NOMO-1 treated with dmso at 0.1 percent for 144 hours (cell line): ENCODE data around the gene ERC1.
"Not testable (repeated sequence)": the region's sequence is repeated elsewhere in the genome, so short reads cannot be mapped to it uniquely, and the experiment has no call there.

Experiments used
- DNase-seq: peaks from one replicate; lab custom pipeline; 2025; ENCODE audit not compliant: unreplicated experiment; lab: John Stamatoyannopoulos, UW

Gene ERC1

DNA sequence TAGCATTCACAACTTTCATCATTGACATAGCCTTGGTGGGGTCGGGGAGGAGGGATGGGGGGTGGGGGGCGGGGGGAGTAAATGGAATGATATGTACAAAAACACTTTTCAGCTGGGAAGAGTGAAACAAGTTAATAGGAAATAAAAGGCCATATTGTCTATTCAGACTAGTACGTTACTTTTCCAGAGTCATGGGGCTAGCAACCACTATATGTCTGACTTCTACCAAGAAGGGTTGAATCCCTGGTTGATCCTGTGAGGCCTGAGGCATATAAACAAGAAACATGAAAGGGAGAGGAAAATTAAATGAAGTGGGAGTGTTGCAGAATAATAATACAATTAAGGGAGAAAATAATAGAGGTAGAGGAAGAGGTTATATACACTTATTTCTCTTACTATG, 225.5 kb downstream of the ERC1 start:
- no peak for DNase-seq

DNA sequence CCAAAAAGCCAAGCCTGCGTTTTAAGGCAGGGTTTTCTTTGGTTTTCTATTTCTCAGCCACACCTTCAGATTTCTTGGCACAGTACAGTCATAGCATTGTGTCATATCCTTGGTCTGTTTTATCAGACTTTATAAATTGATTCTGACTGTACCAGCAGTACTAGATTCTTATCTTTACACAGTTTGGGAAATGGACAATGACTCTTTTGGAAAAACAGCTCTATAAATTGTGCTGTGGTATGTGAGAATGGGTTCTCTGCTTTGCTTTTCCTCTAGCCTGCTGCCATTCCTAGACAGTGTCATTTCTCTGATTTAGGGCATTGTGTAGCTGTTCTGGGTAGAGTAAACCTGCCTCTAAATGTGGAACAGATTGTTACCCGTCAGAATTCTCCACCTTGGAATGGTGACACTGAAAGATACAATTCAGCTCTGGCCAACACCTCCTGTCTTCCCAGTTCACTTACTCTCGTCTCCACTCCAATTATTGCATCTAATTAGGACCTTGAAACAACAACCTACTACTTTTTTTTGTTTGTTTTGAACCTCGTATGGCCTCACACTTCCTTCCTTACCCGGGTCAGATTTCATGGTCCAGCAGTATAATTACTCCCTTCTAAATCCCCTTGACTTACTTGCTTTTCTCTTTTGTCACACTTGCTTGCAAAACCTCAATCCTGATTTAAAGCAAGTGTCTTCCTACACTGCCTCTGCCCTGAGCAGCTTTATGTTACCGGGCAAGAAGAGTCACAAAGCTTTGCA, 226.3 kb downstream of the ERC1 start:
- DNase-seq, result no peak

GRCh38 chr12:1218369-1218768, 227.3 kb downstream of the ERC1 start:
- DNase-seq, result no peak

DNA sequence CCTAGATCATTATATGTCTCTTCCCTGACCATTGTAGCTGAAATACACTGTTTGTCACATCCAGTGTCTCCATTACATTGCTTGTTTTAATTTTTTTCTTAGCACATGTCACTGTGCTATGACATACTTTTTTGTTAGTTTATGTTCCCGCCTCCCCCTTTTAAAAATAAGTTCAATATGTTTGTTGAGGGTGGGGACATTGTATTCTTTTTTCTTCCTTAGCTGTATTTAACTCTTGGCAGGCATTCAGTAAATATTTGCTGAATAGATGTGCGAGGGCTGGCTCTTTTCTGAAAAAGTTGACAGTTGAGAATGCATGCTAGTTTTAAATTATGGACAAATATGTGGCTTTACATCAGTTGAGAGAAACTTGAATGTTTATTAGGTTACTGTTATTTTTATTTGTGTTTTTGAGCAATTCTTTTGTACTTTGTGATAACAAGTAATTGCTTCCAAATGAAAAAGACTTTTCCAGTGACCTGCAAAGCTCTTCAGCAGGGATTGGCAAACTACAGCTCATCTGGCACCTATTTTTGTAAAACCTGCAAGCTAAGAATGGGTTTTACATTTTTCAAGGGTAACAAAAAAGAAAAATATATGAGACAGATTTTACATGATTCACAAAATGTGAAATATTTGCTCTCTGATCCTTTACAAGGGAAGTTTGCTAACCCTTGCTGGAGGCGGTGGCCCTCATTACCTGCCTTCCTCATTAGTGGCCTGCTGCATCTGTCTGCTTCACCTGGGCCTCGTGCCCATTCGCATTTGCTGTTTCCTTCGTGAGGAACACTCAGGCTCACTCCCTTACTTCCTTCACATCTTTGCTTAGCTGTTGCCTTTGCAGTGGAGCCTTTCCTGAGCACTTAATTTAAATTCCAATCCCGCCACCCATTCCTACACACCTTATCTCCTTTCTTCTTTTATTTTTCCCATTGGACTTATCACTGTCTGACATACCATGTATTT, 229.4 kb downstream of the ERC1 start:
- DNase-seq, result no peak

DNA sequence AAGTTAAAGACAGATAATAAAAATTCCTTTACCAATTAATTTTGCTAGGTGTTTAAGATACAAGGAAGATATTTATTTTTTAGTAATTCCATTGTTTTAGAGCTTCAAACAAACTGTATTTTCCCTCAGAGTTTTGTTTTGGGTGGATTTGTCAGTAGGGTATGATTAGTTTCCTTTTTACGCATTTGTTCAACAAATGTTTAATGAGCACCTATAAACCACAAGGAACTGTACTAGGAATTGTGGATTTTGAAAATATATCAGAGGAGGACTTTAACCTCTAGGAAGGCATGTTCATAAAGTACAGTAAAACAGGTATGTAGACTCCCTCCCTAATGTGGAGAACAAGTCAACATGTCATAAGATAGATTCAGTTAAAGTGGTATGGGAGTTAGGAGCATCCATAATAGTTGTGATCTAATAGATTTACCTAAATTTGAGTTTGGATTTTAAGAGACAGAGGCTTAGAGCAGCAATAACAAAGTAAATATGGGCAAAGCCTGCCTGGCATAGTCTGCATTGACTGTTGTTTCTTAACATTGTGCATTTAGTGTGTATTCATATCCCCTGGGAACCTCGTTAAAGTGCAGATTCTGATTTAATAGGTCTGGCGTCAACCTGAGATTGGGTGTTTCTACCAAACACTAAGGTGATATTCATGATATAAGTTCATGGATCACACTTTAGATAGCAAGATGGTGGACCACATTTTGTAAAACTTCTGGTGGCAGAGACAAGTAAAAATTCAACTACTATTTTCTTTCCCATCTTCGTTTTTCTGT, 232.0 kb downstream of the ERC1 start:
- no peak for DNase-seq

DNA sequence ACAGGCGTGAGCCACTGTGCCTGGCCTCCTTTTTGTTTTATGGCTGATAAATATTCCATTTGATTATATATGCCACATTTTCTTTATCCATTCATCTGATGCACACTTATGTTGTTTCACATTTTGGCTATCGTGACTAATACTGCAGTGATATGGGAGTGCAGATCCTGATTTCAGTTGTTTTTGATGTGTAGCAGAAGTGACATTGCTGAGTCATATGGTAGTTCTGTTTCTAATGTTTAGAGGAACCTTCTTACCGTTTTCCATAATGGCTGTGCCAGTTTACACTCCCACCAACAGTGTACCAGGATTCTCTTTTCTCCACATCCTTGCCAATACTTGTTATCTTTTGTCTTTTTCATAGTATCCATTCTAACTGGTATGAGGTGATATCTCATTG, 235.9 kb downstream of the ERC1 start:
- DNase-seq, result no peak

DNA sequence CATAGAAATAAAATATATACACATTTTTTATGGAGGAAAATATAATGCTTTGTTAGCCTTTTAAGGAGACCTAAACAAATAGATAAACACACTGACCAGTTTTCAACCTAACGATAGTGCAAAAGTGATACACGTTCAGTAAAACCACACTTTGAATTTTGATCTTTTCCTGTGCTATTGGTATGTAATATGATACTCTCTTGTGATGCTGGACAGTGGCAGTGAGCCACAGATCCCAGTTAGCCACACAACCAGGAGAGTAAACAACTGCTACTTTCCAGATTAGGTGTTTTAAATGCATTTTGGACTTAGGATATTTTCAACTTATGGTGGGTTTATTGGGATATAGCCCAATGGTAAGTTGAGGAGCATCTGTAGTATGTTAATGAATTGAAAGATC, 243.1 kb downstream of the ERC1 start:
- DNase-seq, result no peak

DNA sequence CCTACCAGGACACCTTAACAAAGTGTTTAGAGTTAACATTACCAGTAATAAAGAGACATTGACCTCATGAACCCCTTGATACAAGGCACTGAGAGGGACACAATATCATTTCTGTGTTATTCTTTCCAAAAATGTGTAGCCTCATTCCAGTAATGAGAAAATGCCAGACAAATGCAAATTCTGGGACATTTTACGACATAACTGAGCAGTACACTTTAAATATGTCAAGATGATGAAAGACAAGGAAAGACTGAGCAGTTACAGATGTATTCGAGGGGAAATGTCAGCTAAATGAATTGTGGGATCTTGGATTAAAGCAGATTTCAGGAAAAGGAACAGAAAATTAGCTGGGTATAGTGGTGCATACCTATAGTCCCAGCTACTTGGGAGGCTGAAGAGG, 255.6 kb downstream of the ERC1 start:
- DNase-seq, result no peak

- no peak for DNase-seq
These were observed 259.6 kb downstream of the ERC1 start for GRCh38 chr12:1250641-1251040.

- DNase-seq, result no peak
These were observed 261.7 kb downstream of the ERC1 start for GRCh38 chr12:1252758-1253157.

DNA sequence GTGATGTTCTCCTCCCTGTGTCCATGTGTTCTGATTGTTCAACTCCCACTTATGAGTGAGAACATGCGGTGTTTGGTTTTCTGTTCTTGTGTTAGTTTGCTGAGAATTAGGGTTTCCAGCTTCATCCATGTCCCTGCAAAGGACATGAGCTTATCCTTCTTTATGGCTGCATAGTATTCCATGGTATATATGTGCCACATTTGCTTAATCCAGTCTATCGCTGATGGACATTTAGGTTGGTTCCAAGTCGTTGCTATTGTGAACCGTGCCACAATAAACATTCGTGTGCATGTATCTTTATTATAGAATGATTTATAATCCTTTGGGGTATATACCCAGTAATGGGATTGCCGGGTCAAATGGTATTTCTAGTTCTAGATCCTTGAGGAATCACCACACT, 264.1 kb downstream of the ERC1 start:
- DNase-seq, result not testable (repeated sequence)

- not testable (repeated sequence) for DNase-seq
These were observed 264.8 kb downstream of the ERC1 start for GRCh38 chr12:1255854-1256253.

- no peak for DNase-seq
These were observed 265.3 kb downstream of the ERC1 start for GRCh38 chr12:1256285-1256684.

- no peak for DNase-seq
These were observed 266.0 kb downstream of the ERC1 start for GRCh38 chr12:1256991-1257390.

- DNase-seq, result no peak
These were observed 271.0 kb downstream of the ERC1 start for GRCh38 chr12:1262011-1262410.

DNA sequence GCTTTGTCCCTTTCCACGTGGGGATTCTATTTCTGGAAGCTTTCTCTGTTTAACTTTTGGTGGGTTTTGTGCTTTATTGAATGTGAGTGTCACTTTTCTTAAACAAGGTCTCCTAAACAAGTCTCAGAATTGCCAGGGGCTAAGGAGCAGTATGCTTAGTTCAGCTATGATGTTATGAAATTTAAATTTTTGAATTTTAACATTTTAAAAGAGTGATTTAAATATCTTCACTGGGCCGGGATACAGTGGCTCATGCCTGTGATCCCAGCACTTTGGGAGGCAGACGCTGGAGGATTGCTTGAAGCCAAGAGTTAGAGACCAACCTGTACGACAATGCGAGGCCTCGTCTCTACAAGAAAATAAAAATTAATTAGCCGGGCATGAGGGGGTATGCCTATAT, 276.2 kb downstream of the ERC1 start:
- no peak for DNase-seq

GRCh38 chr12:1272142-1272541, 281.1 kb downstream of the ERC1 start:
- no peak for DNase-seq

DNA sequence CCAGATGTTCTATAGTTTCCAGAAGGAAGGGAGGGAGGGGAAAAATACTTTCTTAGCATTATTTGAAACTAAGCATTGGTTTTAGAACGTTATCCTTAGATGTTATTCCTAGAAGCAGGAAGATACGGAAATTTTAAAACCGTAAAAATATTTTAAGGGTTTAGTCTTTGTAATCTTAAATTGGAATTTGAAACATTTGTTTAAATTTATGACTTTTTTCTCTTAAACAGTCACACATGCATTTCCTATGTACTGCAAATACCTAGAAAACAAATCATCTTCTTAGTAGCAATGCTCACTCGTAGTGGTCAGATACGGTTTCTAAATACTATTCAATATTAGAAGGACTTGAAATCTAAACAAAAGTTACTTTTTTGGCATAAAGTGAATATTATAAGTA, 282.0 kb downstream of the ERC1 start:
- no peak for DNase-seq

GRCh38 chr12:1277905-1278304, 286.9 kb downstream of the ERC1 start:
- DNase-seq, result peak; percentile 15

DNA sequence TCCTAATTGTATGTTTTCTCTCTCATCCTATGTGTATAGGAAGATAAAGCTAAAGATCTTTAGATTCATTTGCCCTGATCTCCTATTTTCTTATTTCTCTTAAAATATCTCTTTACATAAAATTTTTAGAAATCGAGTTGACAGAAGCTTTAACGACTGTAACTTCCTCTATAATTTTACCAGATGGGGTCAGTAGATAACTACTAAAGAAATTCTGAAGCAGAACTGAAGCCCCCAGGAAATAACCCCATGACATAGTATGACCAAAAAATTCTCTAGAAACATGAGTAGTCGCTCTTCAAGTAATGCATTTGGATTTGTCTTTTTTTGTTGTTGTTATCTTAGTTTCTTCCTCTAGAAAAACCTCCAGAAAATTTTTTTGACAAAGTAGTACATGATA, 288.0 kb downstream of the ERC1 start:
- no peak for DNase-seq

DNA sequence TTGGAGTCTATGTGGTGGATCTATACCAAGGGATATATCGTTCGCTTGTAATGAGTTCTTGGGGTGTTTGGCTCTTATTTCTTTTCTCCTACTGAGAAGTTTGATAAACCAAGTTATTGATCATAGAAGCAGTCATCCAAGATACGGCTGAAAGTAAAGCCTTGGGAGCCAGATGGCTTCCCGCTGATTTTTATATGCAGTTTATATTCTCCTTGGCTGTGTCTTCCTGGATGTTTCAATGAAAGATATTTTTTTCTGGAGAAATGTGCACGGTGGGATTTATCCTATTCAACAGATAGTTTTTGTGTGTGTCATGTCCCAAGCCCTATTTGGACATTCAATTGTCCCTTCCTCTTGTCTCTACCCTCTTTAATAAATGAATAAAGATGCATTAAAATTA, 289.0 kb downstream of the ERC1 start:
- DNase-seq, result no peak
